ENCODE data around the gene AVPR2. TPM values are rescaled to one million over a fixed set of nuclear protein-coding genes. Genes with fewer than 3 reads are reported as not detected.

AVPR2 gene
- total RNA-seq, 1 experiment from 2014 or later, result 10.6 TPM

GRCh38 chrX:153867139-153867538, 37.3 kb upstream of the AVPR2 start:
- no peak for TF ChIP-seq POLR2AphosphoS5 (IDR thresholded peaks at IDR 0.05; ENCODE audit: low read depth, low read length)
- TF ChIP-seq TCF7L2 (IDR thresholded peaks at IDR 0.05; ENCODE audit: low read depth, low read length), result no peak
- TF ChIP-seq CTCF (IDR thresholded peaks at IDR 0.05), result no peak
- no peak for TF ChIP-seq REST (IDR thresholded peaks at IDR 0.05; ENCODE audit: insufficient read depth in 1 of 2, low read depth in 2 of 2, low read length in 1 of 2)
- no peak for TF ChIP-seq SIN3A (IDR thresholded peaks at IDR 0.05; ENCODE audit: borderline replicate concordance, insufficient read depth, low read depth, low read length)
- in situ Hi-C loops (cut with HindIII; ENCODE audit: low pct_unique_long_range_greater_than_20kb, low sequenced_read_pairs), result no loop called here
- H3K27me3 ChIP-seq (ENCODE audit: control insufficient read depth, insufficient read depth, low read length), result no peaks in the 10 kb centered on the region
- no TSS peak for BruUV-seq (replicated peaks)
- DNase-seq (ENCODE audit: low read depth, low spot score) (no peak), ATAC-seq (no peak)
- POLR2A ChIA-PET, result no interaction called here
- H3K4me1 ChIP-seq (ENCODE audit: control insufficient read depth, insufficient read depth, low read length), result no peaks in the 10 kb centered on the region
- no peak overlapping the region for H3K4me3 ChIP-seq (ENCODE audit: low read depth in 2 of 2, low read length in 2 of 2)
- no peaks in the 10 kb centered on the region for H3K9me3 ChIP-seq (ENCODE audit: control insufficient read depth, insufficient read depth, low read depth, low read length)
- CTCF ChIA-PET, result no interaction called here
- intact Hi-C loops (cut with micrococcal nuclease; ENCODE audit: unreplicated experiment), result no loop called here
- no peaks in the 10 kb centered on the region for H3K36me3 ChIP-seq (ENCODE audit: control insufficient read depth, insufficient read depth, low read length)
- H3K27ac ChIP-seq (ENCODE audit: low read length), result no peak overlapping the region

- TF ChIP-seq POLR2AphosphoS5 (IDR thresholded peaks at IDR 0.05; ENCODE audit: low read depth, low read length), result no peak
- no peak for TF ChIP-seq REST (IDR thresholded peaks at IDR 0.05; ENCODE audit: insufficient read depth in 1 of 2, low read depth in 2 of 2, low read length in 1 of 2)
- no peak for TF ChIP-seq TCF7L2 (IDR thresholded peaks at IDR 0.05; ENCODE audit: low read depth, low read length)
- TF ChIP-seq SIN3A (IDR thresholded peaks at IDR 0.05; ENCODE audit: borderline replicate concordance, insufficient read depth, low read depth, low read length), result no peak
- no peak for TF ChIP-seq CTCF (IDR thresholded peaks at IDR 0.05)
- CTCF ChIA-PET, result no interaction called here
- Histone ChIP-seq H3K4me3 (ENCODE audit: low read depth in 2 of 2, low read length in 2 of 2) (no peak overlapping the region), H3K4me1 (ENCODE audit: control insufficient read depth, insufficient read depth, low read length) (no peaks in the 10 kb centered on the region), H3K9me3 (ENCODE audit: control insufficient read depth, insufficient read depth, low read depth, low read length) (no peaks in the 10 kb centered on the region), H3K27ac (ENCODE audit: low read length) (no peak overlapping the region), H3K36me3 (ENCODE audit: control insufficient read depth, insufficient read depth, low read length) (no peaks in the 10 kb centered on the region; the same call in 1 of the 2 replicates), H3K27me3 (ENCODE audit: control insufficient read depth, insufficient read depth, low read length) (no peaks in the 10 kb centered on the region)
- in situ Hi-C loops (cut with HindIII; ENCODE audit: low pct_unique_long_range_greater_than_20kb, low sequenced_read_pairs), result no loop called here
- BruUV-seq (replicated peaks), result no TSS peak
- intact Hi-C loops (cut with micrococcal nuclease; ENCODE audit: unreplicated experiment), result no loop called here
- DNase-seq (ENCODE audit: low read depth, low spot score) (no peak), ATAC-seq (no peak)
- POLR2A ChIA-PET, result no interaction called here
Measured at GRCh38 chrX:153867671-153868070, 36.8 kb upstream of the AVPR2 start.
